Measurements from ENCODE around the gene HAPSTR1. TPM values are rescaled to one million over a fixed set of nuclear protein-coding genes. Genes with fewer than 3 reads are reported as not detected.

HAPSTR1 gene
- polyA plus RNA-seq, 1 experiment: 11.9 TPM

GRCh38 chr16:9097266-9098219, 6.1 kb downstream of the HAPSTR1 start:
- Histone ChIP-seq H3K36me3 (ENCODE audit: control insufficient read depth, insufficient read depth, low read length) (peaks cover 4% of the 10 kb centered on the region; the same call in 1 of the 2 replicates), H3K27me3 (ENCODE audit: control insufficient read depth, insufficient read depth, low read length) (no peaks in the 10 kb centered on the region), H3K4me3 (ENCODE audit: low read depth, low read length) (no peak overlapping the region)
- ChIA-PET POLR2A (no interaction called here), CTCF (interaction anchor here (0.9 to 2.2 kb wide), 5 partner anchors 9 to 64 kb away, joined by 3 to 6 read pairs (median 3); no protein-coding TSS in a partner anchor)
- no peak for DNase-seq (ENCODE audit: low read depth)
- TF ChIP-seq CTCF (IDR thresholded peaks at IDR 0.05; ENCODE audit: insufficient read depth, low read depth, low read length): no peak

- Histone ChIP-seq H3K4me3 (ENCODE audit: low read depth, low read length) (no peak overlapping the region), H3K27me3 (ENCODE audit: control insufficient read depth, insufficient read depth, low read length) (no peaks in the 10 kb centered on the region), H3K36me3 (ENCODE audit: control insufficient read depth, insufficient read depth, low read length) (peaks cover 6% of the 10 kb centered on the region)
- TF ChIP-seq CTCF (IDR thresholded peaks at IDR 0.05; ENCODE audit: insufficient read depth, low read depth, low read length): no peak
- no peak for DNase-seq (ENCODE audit: low read depth)
- ChIA-PET CTCF (interaction anchor here (1.0 to 1.1 kb wide), 2 partner anchors 36 to 56 kb away, joined by 3 read pairs; no protein-coding TSS in a partner anchor), POLR2A (no interaction called here)
Measured at GRCh38 chr16:9098377-9099090, 7.1 kb downstream of the HAPSTR1 start.

- POLR2A ChIA-PET: interaction anchor here (0.6 kb wide), 1 partner anchor 90 kb away, joined by 4 read pairs; no protein-coding TSS in a partner anchor
- CTCF ChIA-PET: interaction anchor here (0.8 to 1.0 kb wide), 2 partner anchors 12 to 91 kb away, joined by 3 read pairs; no protein-coding TSS in a partner anchor
- TF ChIP-seq CTCF (IDR thresholded peaks at IDR 0.05; ENCODE audit: insufficient read depth, low read depth, low read length): no peak
- Histone ChIP-seq H3K4me3 (ENCODE audit: low read depth, low read length) (no peak overlapping the region), H3K36me3 (ENCODE audit: control insufficient read depth, insufficient read depth, low read length) (peaks cover 9% of the 10 kb centered on the region), H3K27me3 (ENCODE audit: control insufficient read depth, insufficient read depth, low read length) (no peaks in the 10 kb centered on the region)
- DNase-seq (ENCODE audit: low read depth): no peak
Measured at GRCh38 chr16:9099131-9099625, 7.7 kb downstream of the HAPSTR1 start.

GRCh38 chr16:9102379-9102778, 10.9 kb downstream of the HAPSTR1 start:
- DNase-seq (ENCODE audit: low read depth): peak; percentile 81
- no peak for TF ChIP-seq CTCF (IDR thresholded peaks at IDR 0.05; ENCODE audit: insufficient read depth, low read depth, low read length)
- H3K27me3 ChIP-seq (ENCODE audit: control insufficient read depth, insufficient read depth, low read length): no peaks in the 10 kb centered on the region
- no peak overlapping the region for H3K4me3 ChIP-seq (ENCODE audit: low read depth, low read length)
- POLR2A ChIA-PET: no interaction called here
- CTCF ChIA-PET: interaction anchor here (0.6 to 3.1 kb wide), 5 partner anchors 11 to 440 kb away, joined by 3 to 9 read pairs (median 4); partner anchors contain the start of gene HAPSTR1
- H3K36me3 ChIP-seq (ENCODE audit: control insufficient read depth, insufficient read depth, low read length): peaks cover 15% of the 10 kb centered on the region
